Retinal pigment epithelial cell (primary cell): ENCODE results near the gene MBD6.
"Not testable (repeated sequence)": the region's sequence is repeated elsewhere in the genome, so short reads cannot be mapped to it uniquely, and the experiment has no call there.

Experiments used
- DNase-seq: peaks from one replicate; pipeline ENCODE4 v3.0.0-alpha.2; 2010; ENCODE audit warnings: low read depth
- H3K4me3 ChIP-seq: 2 replicates; pipeline ENCODE4 v1.5.1; 2011; ENCODE audit warnings: mild to moderate bottlenecking, low read length, control low read depth, moderate library complexity
- TF ChIP-seq, protein P1 (sequence below): conservative IDR thresholded peaks from 2 replicates; pipeline ENCODE4 v1.5.1; 2011; ENCODE audit warnings: low read depth, low read length, control low read depth, inconsistent platforms

The MBD6 gene

DNA sequence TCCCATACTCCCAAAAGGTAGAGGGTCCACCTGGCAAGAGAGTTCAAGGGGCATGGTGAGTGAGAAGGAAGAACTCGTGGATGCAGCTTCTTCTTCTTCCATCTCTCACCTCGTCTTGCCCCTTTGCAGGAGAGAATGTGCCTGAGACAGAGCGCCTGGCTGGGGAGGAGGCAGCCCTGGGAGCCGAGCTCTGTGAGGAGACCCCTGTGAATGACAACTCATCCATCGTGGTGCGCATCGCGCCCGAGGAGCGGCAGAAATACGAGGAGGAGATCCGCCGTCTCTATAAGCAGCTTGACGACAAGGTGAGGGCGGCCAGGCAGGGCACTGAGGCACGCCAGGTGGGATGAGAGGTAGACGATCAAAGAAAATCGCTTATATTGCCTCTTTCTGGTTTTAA, 47.2 kb downstream of the MBD6 start:
- DNase-seq = no peak
- TF ChIP-seq, protein P1, sequence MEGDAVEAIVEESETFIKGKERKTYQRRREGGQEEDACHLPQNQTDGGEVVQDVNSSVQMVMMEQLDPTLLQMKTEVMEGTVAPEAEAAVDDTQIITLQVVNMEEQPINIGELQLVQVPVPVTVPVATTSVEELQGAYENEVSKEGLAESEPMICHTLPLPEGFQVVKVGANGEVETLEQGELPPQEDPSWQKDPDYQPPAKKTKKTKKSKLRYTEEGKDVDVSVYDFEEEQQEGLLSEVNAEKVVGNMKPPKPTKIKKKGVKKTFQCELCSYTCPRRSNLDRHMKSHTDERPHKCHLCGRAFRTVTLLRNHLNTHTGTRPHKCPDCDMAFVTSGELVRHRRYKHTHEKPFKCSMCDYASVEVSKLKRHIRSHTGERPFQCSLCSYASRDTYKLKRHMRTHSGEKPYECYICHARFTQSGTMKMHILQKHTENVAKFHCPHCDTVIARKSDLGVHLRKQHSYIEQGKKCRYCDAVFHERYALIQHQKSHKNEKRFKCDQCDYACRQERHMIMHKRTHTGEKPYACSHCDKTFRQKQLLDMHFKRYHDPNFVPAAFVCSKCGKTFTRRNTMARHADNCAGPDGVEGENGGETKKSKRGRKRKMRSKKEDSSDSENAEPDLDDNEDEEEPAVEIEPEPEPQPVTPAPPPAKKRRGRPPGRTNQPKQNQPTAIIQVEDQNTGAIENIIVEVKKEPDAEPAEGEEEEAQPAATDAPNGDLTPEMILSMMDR = no peak
- no peak overlapping the region for H3K4me3 ChIP-seq

DNA sequence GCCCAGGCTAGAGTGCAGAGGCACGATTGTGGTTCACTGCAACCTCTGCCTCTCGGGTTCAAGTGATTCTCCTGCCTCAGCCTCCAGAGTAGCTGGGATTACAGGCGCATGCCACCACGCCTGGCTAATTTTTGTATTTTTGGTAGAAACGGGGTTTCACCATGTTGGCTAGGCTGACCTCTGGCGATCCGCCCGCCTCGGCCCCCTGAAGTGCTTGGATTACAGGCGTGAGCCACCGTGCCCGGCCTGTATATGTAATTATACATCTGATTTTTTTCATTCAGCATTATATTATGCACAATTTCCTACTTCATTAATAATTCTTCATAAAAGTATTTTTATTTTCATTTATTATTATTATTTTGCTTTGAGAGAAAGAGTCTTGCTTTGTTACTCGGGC, 47.8 kb downstream of the MBD6 start:
- H3K4me3 ChIP-seq, DNase-seq: not testable (repeated sequence)

DNA sequence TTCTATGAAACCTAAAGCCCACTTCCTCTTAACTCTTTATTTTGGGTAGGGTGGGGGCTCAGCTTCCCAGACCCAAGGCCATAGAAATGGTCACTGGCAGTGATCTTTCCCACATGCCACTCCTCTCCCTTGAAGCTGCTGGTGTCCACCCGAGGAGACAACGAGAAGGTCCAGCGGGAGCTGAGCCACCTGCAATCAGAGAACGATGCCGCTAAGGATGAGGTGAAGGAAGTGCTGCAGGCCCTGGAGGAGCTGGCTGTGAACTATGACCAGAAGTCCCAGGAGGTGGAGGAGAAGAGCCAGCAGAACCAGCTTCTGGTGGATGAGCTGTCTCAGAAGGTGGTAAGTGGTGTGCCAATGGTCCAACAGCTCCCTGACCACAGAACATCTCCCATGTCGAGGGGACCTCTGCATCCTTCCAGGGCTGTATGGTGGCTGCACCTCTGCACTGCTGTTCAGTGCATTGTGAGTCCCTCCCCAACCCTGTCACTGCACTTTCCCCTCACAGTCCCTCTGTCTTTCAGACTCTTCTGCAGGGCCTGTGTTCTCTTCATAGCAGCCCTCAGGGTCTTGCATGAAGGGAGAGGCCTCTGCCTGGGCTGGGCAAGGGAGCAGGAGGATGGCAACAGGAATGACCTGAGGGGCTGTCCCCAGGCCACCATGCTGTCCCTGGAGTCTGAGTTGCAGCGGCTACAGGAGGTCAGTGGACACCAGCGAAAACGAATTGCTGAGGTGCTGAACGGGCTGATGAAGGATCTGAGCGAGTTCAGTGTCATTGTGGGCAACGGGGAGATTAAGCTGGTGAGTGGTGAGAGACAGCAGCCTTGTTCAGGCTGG, 49.5 kb downstream of the MBD6 start:
- no peak overlapping the region for H3K4me3 ChIP-seq
- no peak for DNase-seq
- TF ChIP-seq, protein P1 = no peak

DNA sequence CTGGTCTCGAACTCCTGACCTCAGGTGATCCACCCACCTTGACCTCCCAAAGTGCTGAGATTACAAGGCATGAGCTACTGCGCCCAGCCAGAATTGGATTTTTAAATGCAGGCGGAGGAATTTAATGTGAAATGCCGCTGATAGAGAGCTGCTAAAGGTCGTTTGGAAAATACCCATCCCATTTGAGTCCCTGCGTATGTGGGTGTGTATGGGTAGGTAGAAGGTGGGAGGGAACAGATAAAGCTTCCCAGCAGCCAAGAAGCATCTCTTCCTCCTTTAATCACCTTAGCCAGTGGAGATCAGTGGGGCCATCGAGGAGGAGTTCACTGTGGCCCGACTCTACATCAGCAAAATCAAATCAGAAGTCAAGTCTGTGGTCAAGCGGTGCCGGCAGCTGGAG, 52.2 kb downstream of the MBD6 start:
- H3K4me3 ChIP-seq = no peak overlapping the region
- TF ChIP-seq, protein P1 = no peak
- DNase-seq = no peak

DNA sequence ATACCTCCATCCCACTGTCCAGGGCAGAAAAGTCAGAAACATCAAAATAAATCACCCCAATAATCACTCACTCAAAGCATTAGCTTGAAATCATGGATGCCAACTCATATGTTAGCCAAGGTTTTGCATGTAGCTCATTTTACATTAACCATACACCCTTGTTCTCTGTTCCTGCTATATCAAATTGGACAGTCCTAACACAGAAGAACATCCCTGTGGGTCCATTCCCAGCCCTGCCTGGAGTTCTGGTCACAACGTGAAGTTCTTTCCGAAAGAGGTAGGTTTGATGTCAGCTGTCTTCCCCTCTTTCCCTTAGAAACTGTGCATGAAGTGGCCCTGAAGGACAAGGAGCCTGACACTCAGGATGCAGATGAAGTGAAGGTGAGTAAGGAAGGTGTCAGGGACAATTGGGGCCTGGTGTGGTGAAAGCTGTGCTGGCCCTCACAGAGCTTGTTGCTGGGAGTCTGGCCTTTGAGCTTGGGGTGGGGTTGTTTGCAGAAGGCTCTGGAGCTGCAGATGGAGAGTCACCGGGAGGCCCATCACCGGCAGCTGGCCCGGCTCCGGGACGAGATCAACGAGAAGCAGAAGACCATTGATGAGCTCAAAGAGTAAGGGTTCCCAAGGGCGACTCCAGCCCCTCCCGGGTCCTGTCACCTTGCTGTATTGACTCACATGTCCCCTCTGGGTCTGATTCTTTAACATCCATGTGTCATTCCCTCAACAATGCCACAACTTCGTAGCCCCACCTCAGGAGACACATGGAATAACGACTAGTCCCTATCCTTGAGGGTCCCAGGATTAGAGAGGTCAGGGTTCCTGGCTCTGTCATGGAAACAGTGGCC, 53.4 kb downstream of the MBD6 start:
- no peak overlapping the region for H3K4me3 ChIP-seq
- no peak for DNase-seq
- TF ChIP-seq, protein P1 = no peak

DNA sequence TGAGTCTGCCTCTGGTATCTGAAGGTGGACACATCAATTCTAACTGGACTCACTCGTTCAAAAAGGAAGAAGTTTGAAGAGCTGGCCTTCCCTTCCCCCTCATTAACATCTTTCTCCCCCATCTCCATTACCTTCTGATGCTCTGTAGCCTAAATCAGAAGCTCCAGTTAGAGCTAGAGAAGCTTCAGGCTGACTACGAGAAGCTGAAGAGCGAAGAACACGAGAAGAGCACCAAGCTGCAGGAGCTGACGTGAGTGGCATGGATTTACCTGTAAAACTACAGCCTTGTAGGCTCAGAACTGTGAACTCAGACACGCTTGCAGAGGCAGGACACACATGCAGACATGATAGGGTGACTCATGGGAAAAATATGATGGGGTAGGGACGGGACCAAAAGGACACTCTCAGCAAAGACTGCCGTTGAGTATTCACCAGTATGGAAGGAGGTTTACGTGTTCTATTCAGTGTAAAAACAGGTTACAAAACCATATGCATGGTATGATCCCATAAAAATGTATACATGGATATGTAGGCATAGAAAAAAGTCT, 54.1 kb downstream of the MBD6 start:
- no peak for DNase-seq

More for the DNA sequence above, 54.1 kb downstream of the MBD6 start:
- TF ChIP-seq, protein P1 = no peak
- H3K4me3 ChIP-seq = no peak overlapping the region
